Activated naive CD4-positive, alpha-beta T cell treated with anti-CD3 and anti-CD28 coated beads, Interleukin-2, amount 10 ng/mL, durations not matched to agents 7 days and 5 days (primary cell): ENCODE measurements around the gene GTF3C1.

ENCODE experiments used
- CTCF ChIA-PET: fragments of 350-600 bp; sonication (Branson Sonifier 250); formaldehyde crosslinking; loops from one replicate; lab custom pipeline; 2021; ENCODE audit warnings: antibody characterized with exemption; lab: Charles Lee
- DNase-seq: peaks from one replicate; pipeline ENCODE4 v3.0.0-alpha.2; 2020
- H3K27ac Mint-ChIP-seq: one replicate; pipeline ENCODE4 v1.8.0; 2021; ENCODE audit warnings: mild to moderate bottlenecking, moderate library complexity, mixed read lengths
- H3K27me3 Mint-ChIP-seq: one replicate; pipeline ENCODE4 v1.8.0; 2021; ENCODE audit warnings: mild to moderate bottlenecking, mixed read lengths
- H3K36me3 Mint-ChIP-seq: one replicate; pipeline ENCODE4 v1.8.0; 2021; ENCODE audit warnings: mixed read lengths
- H3K4me1 Mint-ChIP-seq: one replicate; pipeline ENCODE4 v1.8.0; 2021; ENCODE audit warnings: mixed read lengths
- H3K4me3 Mint-ChIP-seq: one replicate; pipeline ENCODE4 v1.8.0; 2021; ENCODE audit warnings: mild to moderate bottlenecking, moderate library complexity, mixed read lengths
- H3K9me3 Mint-ChIP-seq: one replicate; pipeline ENCODE4 v1.8.0; 2021; ENCODE audit warnings: mixed read lengths

GTF3C1 gene

GRCh38 chr16:27428026-27428785 is 121.5 kb downstream of the GTF3C1 start:
- H3K36me3 Mint-ChIP-seq: peaks cover 78% of the 10 kb centered on the region
- H3K4me3 Mint-ChIP-seq: no peak overlapping the region
- CTCF ChIA-PET: interaction anchor here (0.6 to 1.4 kb wide), 11 partner anchors 16 to 816 kb away, joined by 3 to 6 read pairs (median 3); no protein-coding TSS in a partner anchor

GRCh38 chr16:27427538-27427937 is 122.2 kb downstream of the GTF3C1 start:
- H3K27ac Mint-ChIP-seq: peak overlapping the region; percentile 33
- H3K36me3 Mint-ChIP-seq: peaks cover 77% of the 10 kb centered on the region
- peaks cover 10% of the 10 kb centered on the region for H3K9me3 Mint-ChIP-seq
- H3K4me3 Mint-ChIP-seq: no peak overlapping the region
- DNase-seq: no peak
- no peaks in the 10 kb centered on the region for H3K27me3 Mint-ChIP-seq
- CTCF ChIA-PET: interaction anchor here (0.6 to 1.4 kb wide), 8 partner anchors 23 to 816 kb away, joined by 3 to 6 read pairs (median 4); partner anchors contain the start of gene IL21R
- H3K4me1 Mint-ChIP-seq: peaks cover 62% of the 10 kb centered on the region

More at GRCh38 chr16:27428026-27428785, 121.5 kb downstream of the GTF3C1 start:
- Mint-ChIP-seq H3K27ac (peak overlapping the region; percentile 19), H3K4me1 (peaks cover 67% of the 10 kb centered on the region), H3K27me3 (no peaks in the 10 kb centered on the region), H3K9me3 (peaks cover 8% of the 10 kb centered on the region)
- no peak for DNase-seq

GRCh38 chr16:27426423-27427408 is 123.0 kb downstream of the GTF3C1 start:
- CTCF ChIA-PET: interaction anchor here (0.8 to 1.6 kb wide), 5 partner anchors 25 to 257 kb away, joined by 3 to 6 read pairs (median 3); partner anchors contain the start of gene IL21R
- peaks cover 81% of the 10 kb centered on the region for H3K36me3 Mint-ChIP-seq
- H3K4me3 Mint-ChIP-seq: no peak overlapping the region
- H3K27me3 Mint-ChIP-seq: no peaks in the 10 kb centered on the region
- H3K4me1 Mint-ChIP-seq: peaks cover 59% of the 10 kb centered on the region
- peak; percentile 76 for DNase-seq
- peaks cover 18% of the 10 kb centered on the region for H3K9me3 Mint-ChIP-seq
- H3K27ac Mint-ChIP-seq: peak overlapping the region; percentile 81

- Mint-ChIP-seq H3K36me3 (peaks cover 85% of the 10 kb centered on the region), H3K27me3 (no peaks in the 10 kb centered on the region), H3K27ac (peak overlapping the region; percentile 81)
Observed at GRCh38 chr16:27425961-27426360, 123.8 kb downstream of the GTF3C1 start.

GRCh38 chr16:27424772-27425498 is 124.8 kb downstream of the GTF3C1 start:
- H3K27me3 Mint-ChIP-seq: no peaks in the 10 kb centered on the region
- H3K27ac Mint-ChIP-seq: peak overlapping the region; percentile 81
- CTCF ChIA-PET: interaction anchor here (1.0 to 1.6 kb wide), 2 partner anchors 10 to 255 kb away, joined by 3 to 4 read pairs; no protein-coding TSS in a partner anchor
- peaks cover 29% of the 10 kb centered on the region for H3K9me3 Mint-ChIP-seq
- peaks cover 54% of the 10 kb centered on the region for H3K4me1 Mint-ChIP-seq
- H3K4me3 Mint-ChIP-seq: no peak overlapping the region
- H3K36me3 Mint-ChIP-seq: peaks cover 87% of the 10 kb centered on the region
- DNase-seq: no peak

More at GRCh38 chr16:27425961-27426360, 123.8 kb downstream of the GTF3C1 start:
- peaks cover 59% of the 10 kb centered on the region for H3K4me1 Mint-ChIP-seq
- DNase-seq: no peak
- H3K9me3 Mint-ChIP-seq: peaks cover 22% of the 10 kb centered on the region
- CTCF ChIA-PET: interaction anchor here (1.0 to 1.6 kb wide), 2 partner anchors 9 to 256 kb away, joined by 3 to 4 read pairs; no protein-coding TSS in a partner anchor
- no peak overlapping the region for H3K4me3 Mint-ChIP-seq

GRCh38 chr16:27421961-27422740 is 127.6 kb downstream of the GTF3C1 start:
- Mint-ChIP-seq H3K27me3 (no peaks in the 10 kb centered on the region), H3K36me3 (peaks cover 86% of the 10 kb centered on the region), H3K4me3 (no peak overlapping the region), H3K27ac (peak overlapping the region; percentile 34), H3K9me3 (peaks cover 30% of the 10 kb centered on the region), H3K4me1 (peaks cover 43% of the 10 kb centered on the region)
- CTCF ChIA-PET: interaction anchor here (0.6 to 0.9 kb wide), 3 partner anchors 47 to 54 kb away, joined by 3 to 4 read pairs (median 3); no protein-coding TSS in a partner anchor
- DNase-seq: no peak

- H3K4me1 Mint-ChIP-seq: peaks cover 42% of the 10 kb centered on the region
- DNase-seq: no peak
- CTCF ChIA-PET: no interaction called here
- peaks cover 31% of the 10 kb centered on the region for H3K9me3 Mint-ChIP-seq
- H3K27ac Mint-ChIP-seq: no peak overlapping the region
- H3K27me3 Mint-ChIP-seq: no peaks in the 10 kb centered on the region
- peaks cover 74% of the 10 kb centered on the region for H3K36me3 Mint-ChIP-seq
- no peak overlapping the region for H3K4me3 Mint-ChIP-seq
Observed at GRCh38 chr16:27417047-27417671, 132.6 kb downstream of the GTF3C1 start.

- CTCF ChIA-PET: interaction anchor here (1.1 kb wide), 1 partner anchor 26 kb away, joined by 3 read pairs; no protein-coding TSS in a partner anchor
- Mint-ChIP-seq H3K9me3 (peaks cover 21% of the 10 kb centered on the region), H3K4me3 (no peak overlapping the region), H3K27me3 (no peaks in the 10 kb centered on the region), H3K27ac (no peak overlapping the region), H3K4me1 (peaks cover 61% of the 10 kb centered on the region), H3K36me3 (peaks cover 72% of the 10 kb centered on the region)
- no peak for DNase-seq
Observed at GRCh38 chr16:27414788-27415431, 134.8 kb downstream of the GTF3C1 start.

- no peak overlapping the region for H3K4me3 Mint-ChIP-seq
- H3K4me1 Mint-ChIP-seq: peaks cover 68% of the 10 kb centered on the region
- H3K9me3 Mint-ChIP-seq: peaks cover 20% of the 10 kb centered on the region
- CTCF ChIA-PET: no interaction called here
- peaks cover 71% of the 10 kb centered on the region for H3K36me3 Mint-ChIP-seq
- H3K27ac Mint-ChIP-seq: no peak overlapping the region
- H3K27me3 Mint-ChIP-seq: no peaks in the 10 kb centered on the region
- DNase-seq: no peak
Observed at GRCh38 chr16:27413956-27414355, 135.8 kb downstream of the GTF3C1 start.

- CTCF ChIA-PET: interaction anchor here (0.6 kb wide), 2 partner anchors 26 to 67 kb away, joined by 3 to 4 read pairs; no protein-coding TSS in a partner anchor
Observed at GRCh38 chr16:27410761-27411160, 139.0 kb downstream of the GTF3C1 start.

More at GRCh38 chr16:27410761-27411160, 139.0 kb downstream of the GTF3C1 start:
- H3K27me3 Mint-ChIP-seq: no peaks in the 10 kb centered on the region
- H3K27ac Mint-ChIP-seq: no peak overlapping the region
- peaks cover 20% of the 10 kb centered on the region for H3K9me3 Mint-ChIP-seq
- peaks cover 71% of the 10 kb centered on the region for H3K36me3 Mint-ChIP-seq
- no peak overlapping the region for H3K4me3 Mint-ChIP-seq
- DNase-seq: no peak
- peaks cover 88% of the 10 kb centered on the region for H3K4me1 Mint-ChIP-seq
